SU-DHL-6 (cell line): ENCODE measurements around the gene ISG20L2.

Experiments
- H2AFZ ChIP-seq: fragments of 200-600 bp; sonication (generic); 2 replicates; pipeline ENCODE4 v1.6.1; 2014; ENCODE audit warnings: low read depth, mild to moderate bottlenecking, moderate library complexity, mixed read lengths, antibody characterized with exemption, low read length; ENCODE audit not compliant: severe bottlenecking
- H3F3A ChIP-seq: fragments of 200-600 bp; shearing (Covaris generic); 2 replicates; pipeline ENCODE4 v1.6.0; 2016; ENCODE audit warnings: antibody characterized with exemption, mild to moderate bottlenecking; ENCODE audit not compliant: insufficient read depth
- H3K27ac ChIP-seq: fragments of 200-600 bp; sonication (generic); 2 replicates; pipeline ENCODE4 v1.5.1; 2016; ENCODE audit warnings: low read depth, mild to moderate bottlenecking, low read length, moderate library complexity, mixed read lengths
- H3K27me3 ChIP-seq: fragments of 200-600 bp; sonication (generic), shearing (Covaris generic); 2 replicates; pipeline ENCODE4 v1.6.0; 2014; ENCODE audit warnings: mild to moderate bottlenecking, low read length
- H3K36me3 ChIP-seq: fragments of 200-600 bp; sonication (generic); 2 replicates; pipeline ENCODE4 v1.6.1; 2014; ENCODE audit warnings: mild to moderate bottlenecking, low read length, mixed read lengths
- H3K4me2 ChIP-seq: fragments of 300-600, 200-600 bp; shearing (Covaris generic), sonication (generic); 2 replicates; pipeline ENCODE4 v1.6.0; 2014; ENCODE audit warnings: low read length, low read depth, mild to moderate bottlenecking; ENCODE audit not compliant: poor library complexity, severe bottlenecking
- H3K4me3 ChIP-seq: fragments of 200-600 bp; sonication (generic); 2 replicates; pipeline ENCODE4 v1.5.1; 2014; ENCODE audit warnings: antibody characterized with exemption, low read length, mild to moderate bottlenecking, mixed read lengths; ENCODE audit not compliant: insufficient read depth, poor library complexity, severe bottlenecking
- H3K79me2 ChIP-seq: fragments of 200-600 bp; sonication (generic); 2 replicates; pipeline ENCODE4 v1.6.1; 2014; ENCODE audit warnings: mild to moderate bottlenecking, low read length, moderate library complexity; ENCODE audit not compliant: insufficient read depth
- H3K9ac ChIP-seq: fragments of 200-600 bp; sonication (generic); 2 replicates; pipeline ENCODE4 v1.7.0; 2014; ENCODE audit warnings: mild to moderate bottlenecking, low read length
- H3K9me2 ChIP-seq: fragments of 200-600 bp; sonication (generic); replicated peaks from 2 replicates; pipeline ENCODE4 v1.6.1; 2014; ENCODE audit warnings: low read length; ENCODE audit not compliant: insufficient read depth
- H3K9me3 ChIP-seq: fragments of 200-600 bp; sonication (generic); 2 replicates; pipeline ENCODE4 v1.6.1; 2014; ENCODE audit warnings: low read length, mixed read lengths; ENCODE audit not compliant: insufficient read depth
- H4K20me1 ChIP-seq: fragments of 200-600 bp; sonication (generic); 2 replicates; pipeline ENCODE4 v1.6.1; 2014; ENCODE audit warnings: low read depth, mild to moderate bottlenecking, antibody characterized with exemption, low read length, moderate library complexity, mixed read lengths
- CTCF ChIP-seq: fragments of 200-600 bp; sonication (generic); IDR thresholded peaks from one replicate; pipeline ENCODE4 v1.5.1; 2017; ENCODE audit warnings: antibody characterized with exemption, mild to moderate bottlenecking, low read length, moderate library complexity; ENCODE audit not compliant: insufficient read depth, poor library complexity, severe bottlenecking
- EZH2phosphoT487 ChIP-seq: fragments of 200-600 bp; sonication (generic), shearing (Covaris generic); conservative IDR thresholded peaks from 2 replicates; pipeline ENCODE4 v1.6.1; 2018; ENCODE audit warnings: mild to moderate bottlenecking, antibody characterized with exemption, low read length, moderate library complexity, mixed read lengths

ISG20L2 gene

GRCh38 chr1:156691191-156691590, 37.4 kb downstream of the ISG20L2 start:
- Histone ChIP-seq H3F3A (no peaks in the 10 kb centered on the region), H4K20me1 (no peaks in the 10 kb centered on the region), H3K4me3 (no peak overlapping the region), H3K9me3 (no peaks in the 10 kb centered on the region), H3K27me3 (no peaks in the 10 kb centered on the region), H3K79me2 (no peaks in the 10 kb centered on the region), H3K9me2 (no peaks in the 10 kb centered on the region), H3K27ac (no peak overlapping the region), H3K36me3 (no peaks in the 10 kb centered on the region), H3K9ac (no peak overlapping the region), H3K4me2 (no peak overlapping the region), H2AFZ (no peak overlapping the region)
- TF ChIP-seq EZH2phosphoT487: no peak
- TF ChIP-seq CTCF: no peak

- Histone ChIP-seq H3K4me2 (no peak overlapping the region), H4K20me1 (no peaks in the 10 kb centered on the region), H3K79me2 (no peaks in the 10 kb centered on the region), H3K4me3 (no peak overlapping the region), H3F3A (no peaks in the 10 kb centered on the region), H3K9me2 (no peaks in the 10 kb centered on the region), H3K36me3 (no peaks in the 10 kb centered on the region), H3K27ac (no peak overlapping the region), H3K9me3 (no peaks in the 10 kb centered on the region), H2AFZ (no peak overlapping the region), H3K27me3 (no peaks in the 10 kb centered on the region), H3K9ac (no peak overlapping the region)
- TF ChIP-seq CTCF: no peak
- no peak for TF ChIP-seq EZH2phosphoT487
Observed at GRCh38 chr1:156690675-156691036, 37.9 kb downstream of the ISG20L2 start.

DNA sequence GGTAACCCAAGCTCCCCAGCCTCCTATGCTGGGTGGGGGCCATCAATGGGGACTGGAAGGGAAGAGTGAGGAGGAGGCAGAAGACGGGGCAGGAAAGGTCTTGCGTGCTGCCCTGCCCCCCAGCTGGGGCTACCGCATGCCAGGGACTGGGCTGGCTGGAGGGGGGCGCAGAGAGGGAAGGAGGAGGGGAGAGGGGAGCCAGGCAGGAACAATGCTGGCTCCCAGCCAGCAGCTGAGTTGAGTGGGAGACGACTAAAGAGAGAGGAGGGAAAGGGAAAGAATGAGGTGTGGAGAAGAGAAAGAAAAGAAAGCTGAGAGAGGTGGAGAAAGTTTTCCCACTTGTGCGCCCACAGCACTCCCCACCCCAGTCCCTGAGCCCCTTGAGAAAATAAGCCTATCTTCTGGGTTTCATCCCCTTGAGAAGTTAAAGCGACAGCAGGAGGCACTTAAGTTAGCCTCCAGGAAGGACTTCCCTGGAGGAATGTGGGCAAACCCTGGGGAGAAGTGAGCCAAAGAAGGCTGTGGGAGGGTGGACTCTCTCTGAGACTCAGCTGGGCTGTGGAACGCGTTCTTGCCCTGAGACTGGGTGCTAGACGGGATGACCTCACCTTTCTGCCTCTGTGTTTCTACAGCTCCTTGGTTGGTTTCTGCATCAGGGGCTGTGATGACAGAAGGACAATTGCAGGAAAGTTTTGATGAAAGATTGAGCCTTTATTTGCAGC, 38.5 kb downstream of the ISG20L2 start:
- Histone ChIP-seq H3K4me2 (no peak overlapping the region), H3K9ac (no peak overlapping the region), H3F3A (no peaks in the 10 kb centered on the region), H4K20me1 (no peaks in the 10 kb centered on the region), H3K27me3 (no peaks in the 10 kb centered on the region), H3K9me2 (no peaks in the 10 kb centered on the region), H3K4me3 (no peak overlapping the region), H3K79me2 (no peaks in the 10 kb centered on the region), H3K27ac (no peak overlapping the region), H3K9me3 (no peaks in the 10 kb centered on the region), H2AFZ (no peak overlapping the region), H3K36me3 (no peaks in the 10 kb centered on the region)
- TF ChIP-seq EZH2phosphoT487 (no peak), CTCF (no peak)
